ENCODE data around the gene HNF1B.

The HNF1B gene

GRCh38 chr17:37735165-37735564, 9.7 kb downstream of the HNF1B start:
- no peak for DNase-seq

- DNase-seq = no peak
These were observed 12.5 kb downstream of the HNF1B start for GRCh38 chr17:37732316-37732715.

- DNase-seq = no peak
These were observed 13.8 kb downstream of the HNF1B start for GRCh38 chr17:37731056-37731455.

GRCh38 chr17:37729905-37730304, 15.0 kb downstream of the HNF1B start:
- DNase-seq = no peak

GRCh38 chr17:37726891-37727675, 17.8 kb downstream of the HNF1B start:
- no peak for DNase-seq

GRCh38 chr17:37726248-37726647, 18.6 kb downstream of the HNF1B start:
- no peak for DNase-seq

GRCh38 chr17:37725601-37726146, 19.2 kb downstream of the HNF1B start:
- DNase-seq = no peak

GRCh38 chr17:37725021-37725595, 19.8 kb downstream of the HNF1B start:
- DNase-seq = no peak

- no peak for DNase-seq
These were observed 23.9 kb downstream of the HNF1B start for GRCh38 chr17:37720989-37721388.

- no peak for DNase-seq
These were observed 25.0 kb downstream of the HNF1B start for GRCh38 chr17:37719866-37720265.

GRCh38 chr17:37718324-37719048, 26.4 kb downstream of the HNF1B start:
- no peak for DNase-seq

- DNase-seq = no peak
These were observed 27.1 kb downstream of the HNF1B start for GRCh38 chr17:37717627-37718323.

GRCh38 chr17:37714897-37715296, 30.0 kb downstream of the HNF1B start:
- DNase-seq = no peak

GRCh38 chr17:37713624-37714023, 31.2 kb downstream of the HNF1B start:
- DNase-seq = no peak

- no peak for DNase-seq
These were observed 31.8 kb downstream of the HNF1B start for GRCh38 chr17:37713028-37713431.

- no peak for DNase-seq
These were observed 33.7 kb downstream of the HNF1B start for GRCh38 chr17:37711113-37711512.

GRCh38 chr17:37710344-37710886, 34.4 kb downstream of the HNF1B start:
- DNase-seq = peak; percentile 34 to 73 (median 72)

GRCh38 chr17:37708616-37709212, 36.1 kb downstream of the HNF1B start:
- DNase-seq = no peak

- DNase-seq = no peak
These were observed 36.7 kb downstream of the HNF1B start for GRCh38 chr17:37708008-37708615.

- DNase-seq = no peak
These were observed 38.4 kb downstream of the HNF1B start for GRCh38 chr17:37706446-37706845.

- no peak for DNase-seq
These were observed 42.3 kb downstream of the HNF1B start for GRCh38 chr17:37702598-37702997.

- DNase-seq = peak; percentile 59 to 75 (median 68)
These were observed 43.4 kb downstream of the HNF1B start for GRCh38 chr17:37701496-37701898.

Data from suppressor macrophage (primary cell).